Loucy (cell line): Measurements from ENCODE around the gene INAFM2.

ENCODE experiments used
- CTCF ChIP-seq: fragments of 200-600 bp; sonication (generic); conservative IDR thresholded peaks from 2 replicates; pipeline ENCODE4 v1.5.1; 2014; ENCODE audit warnings: mild to moderate bottlenecking, antibody characterized with exemption, low read length
- EZH2phosphoT487 ChIP-seq: fragments of 200-600 bp; IDR thresholded peaks from 2 replicates; pipeline ENCODE4 v1.6.1; 2018; ENCODE audit warnings: antibody characterized with exemption, mild to moderate bottlenecking, moderate library complexity, borderline replicate concordance

- no peak for TF ChIP-seq CTCF
- TF ChIP-seq EZH2phosphoT487, result no peak
Measured at GRCh38 chr15:40306371-40306770, 17.1 kb upstream of the INAFM2 start.
